Kidney (tissue), 14 donors: ENCODE results near the gene UBE2J2. TPM values are rescaled to one million over a fixed set of nuclear protein-coding genes. Genes with fewer than 3 reads are reported as not detected.

Experiments used
- DNase-seq, 5 donors: peaks; one replicate each; pipeline ENCODE4 v3.0.0-alpha.2; 2013 to 2020
- FAIRE-seq: peaks from 2 replicates; lab custom pipeline; 2012; peaks lifted over from hg19 to GRCh38; lab: Jason Lieb, UNC
- H3K27ac ChIP-seq, 2 donors: one replicate each; pipeline ENCODE4 v1.7.0; 2013; ENCODE audit warnings: low read depth in 2 of 2, low read length in 2 of 2, inconsistent platforms in 1 of 2
- H3K27me3 ChIP-seq: one replicate; pipeline ENCODE4 v1.7.1; 2013; ENCODE audit warnings: low read length, inconsistent platforms; ENCODE audit not compliant: control insufficient read depth, insufficient read depth
- H3K36me3 ChIP-seq, 3 donors: one replicate each; pipeline versions ENCODE4 v1.7.0 to v1.7.1; 2013; ENCODE audit warnings: low read length in 3 of 3, control low read depth in 1 of 3, inconsistent platforms in 1 of 3; ENCODE audit not compliant: insufficient read depth in 3 of 3, control insufficient read depth in 2 of 3
- H3K4me1 ChIP-seq, 3 donors: one replicate each; pipeline versions ENCODE4 v1.7.0 to v1.7.1; 2013; ENCODE audit warnings: low read length in 3 of 3, inconsistent platforms in 1 of 3, low read depth in 1 of 3; ENCODE audit not compliant: control insufficient read depth in 2 of 3, insufficient read depth in 2 of 3
- H3K4me3 ChIP-seq, 3 donors: one replicate each; pipeline versions ENCODE4 v1.7.0 to v1.8.1; 2013; ENCODE audit warnings: low read length in 3 of 3, control low read depth in 1 of 3, inconsistent platforms in 1 of 3
- H3K9ac ChIP-seq, 3 donors: one replicate each; pipeline versions ENCODE4 v1.7.0 to v1.7.1; 2013; ENCODE audit warnings: low read length in 3 of 3, control low read depth in 1 of 3, inconsistent platforms in 1 of 3
- H3K9me3 ChIP-seq, 3 donors: one replicate each; pipeline versions ENCODE4 v1.7.0 to v1.7.1; 2013; ENCODE audit warnings: low read length in 3 of 3, control low read depth in 1 of 3, inconsistent platforms in 1 of 3; ENCODE audit not compliant: control insufficient read depth in 2 of 3, insufficient read depth in 1 of 3
- CTCF ChIP-seq: IDR thresholded peaks from 3 replicates; pipeline ENCODE4 v1.5.1; 2012; ENCODE audit warnings: mild to moderate bottlenecking, moderate library complexity, borderline replicate concordance; ENCODE audit not compliant: insufficient read depth; ENCODE audit errors: extremely low read depth
- intact Hi-C: fragments of 100-400 bp; cut with DNase I; formaldehyde crosslinking; loops from one replicate; pipeline ENCODE4 v1.11.1; 2022
- polyA plus RNA-seq: library from polyadenylated mRNA; stranded (reverse); fragments of 350-450 nt; fragmentation: Illumina TruSeq; extraction: RNeasy Lipid Tissue Mini Kit (QIAGEN cat#74804); gene quantifications from one replicate; pipeline ENCODE4 v1.2.3, GENCODE V29; 2014; ENCODE audit warnings: low read depth, low replicate concordance; ENCODE audit not compliant: insufficient read depth
- total RNA-seq: library from RNA; stranded (reverse); fragmentation: NEBNext Ultra II Directional; extraction: Animal tissue kit (Norgen Biotek cat#: 25700); gene quantifications from one replicate; pipeline ENCODE4 v1.2.1, GENCODE V29; 2021
- donor health status: control.
- donor health status: control.
- donor health status: control.
- donor health status: control.
- donor health status: control.
- donor health status: DM: yes; HTN: yes; CAD: no.
- donor health status: Normal renal cell carcinoma (clear cell type).

Gene UBE2J2
- total and polyA plus RNA-seq, 2 donors from 2014 or later = 56.6 to 57.4 TPM

- intact Hi-C loops = no loop called here
- peaks cover 3 to 14% (median 11%) of the 10 kb centered on the region in 3 donors for H3K36me3 ChIP-seq
- peaks cover 0 to 4% (median 0%) of the 10 kb centered on the region in 3 donors for H3K4me1 ChIP-seq
- H3K9me3 ChIP-seq = no peaks in the 10 kb centered on the region
- H3K9ac ChIP-seq = no peak overlapping the region
- DNase-seq (peak in 1 of 5 donors; percentile 56), FAIRE-seq (no peak)
- H3K27me3 ChIP-seq = no peaks in the 10 kb centered on the region
- H3K4me3 ChIP-seq = no peak overlapping the region
- TF ChIP-seq CTCF = no peak
- no peak overlapping the region for H3K27ac ChIP-seq
Measured at GRCh38 chr1:1256956-1257871, 16.4 kb downstream of the UBE2J2 start.

GRCh38 chr1:1255611-1256010, 18.0 kb downstream of the UBE2J2 start:
- intact Hi-C loops = no loop called here
- no peak overlapping the region for H3K4me3 ChIP-seq
- FAIRE-seq (no peak), DNase-seq (peak in 1 of 5 donors; percentile 67)
- no peaks in the 10 kb centered on the region for H3K9me3 ChIP-seq
- no peak for TF ChIP-seq CTCF
- no peak overlapping the region for H3K27ac ChIP-seq
- H3K4me1 ChIP-seq = peaks cover 0 to 4% (median 0%) of the 10 kb centered on the region in 3 donors
- peaks cover 3 to 11% (median 9%) of the 10 kb centered on the region in 3 donors for H3K36me3 ChIP-seq
- H3K27me3 ChIP-seq = no peaks in the 10 kb centered on the region
- no peak overlapping the region for H3K9ac ChIP-seq

DNA sequence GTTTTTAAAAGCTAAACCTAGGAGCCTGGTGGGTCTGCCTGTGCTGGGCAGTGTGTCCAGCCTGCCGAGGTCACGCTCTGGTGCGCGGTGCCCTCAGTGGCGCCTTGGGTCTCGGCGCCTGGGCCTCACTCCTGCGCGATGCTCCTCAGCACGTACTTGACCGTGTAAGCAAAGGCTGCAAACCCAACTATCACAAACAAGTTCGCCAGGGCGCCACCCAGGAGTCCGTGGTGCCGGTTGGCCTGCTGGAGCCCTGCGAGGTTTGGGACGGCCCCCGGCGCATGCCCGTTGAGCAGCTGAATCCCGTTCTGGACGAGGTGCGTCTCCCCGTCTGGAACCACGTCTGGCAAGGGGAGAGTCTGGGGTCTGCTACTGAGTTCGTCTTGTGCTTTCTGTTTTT, 18.6 kb downstream of the UBE2J2 start:
- H3K4me3 ChIP-seq = no peak overlapping the region
- peaks cover 0 to 4% (median 0%) of the 10 kb centered on the region in 3 donors for H3K4me1 ChIP-seq
- TF ChIP-seq CTCF = no peak
- no peaks in the 10 kb centered on the region for H3K27me3 ChIP-seq
- DNase-seq (peak in 1 of 5 donors; percentile 65), FAIRE-seq (no peak)
- H3K36me3 ChIP-seq = peaks cover 3 to 9% (median 9%) of the 10 kb centered on the region in 3 donors
- H3K27ac ChIP-seq = no peak overlapping the region
- intact Hi-C loops = no loop called here
- no peak overlapping the region for H3K9ac ChIP-seq
- no peaks in the 10 kb centered on the region for H3K9me3 ChIP-seq
